HG02970 (cell line): ENCODE data around the gene GFRA1.

ENCODE experiments used
- ATAC-seq: cut with Tn5 transposase; IDR thresholded peaks from one replicate; pipeline ENCODE4 v1.9.1; 2021; ENCODE audit warnings: mild to moderate bottlenecking, moderate library complexity, moderate number of reproducible peaks; ENCODE audit not compliant: unreplicated experiment, low FRiP score

Gene GFRA1

GRCh38 chr10:116201670-116202430 lies 71.2 kb downstream of the GFRA1 start:
- ATAC-seq: no peak

GRCh38 chr10:116201011-116201410 lies 72.0 kb downstream of the GFRA1 start:
- ATAC-seq: no peak

GRCh38 chr10:116198676-116199035 lies 74.3 kb downstream of the GFRA1 start:
- ATAC-seq: no peak

GRCh38 chr10:116197946-116198675 lies 74.9 kb downstream of the GFRA1 start:
- no peak for ATAC-seq

- no peak for ATAC-seq
These were observed 77.4 kb downstream of the GFRA1 start for GRCh38 chr10:116195583-116195982.

- ATAC-seq: no peak
These were observed 78.0 kb downstream of the GFRA1 start for GRCh38 chr10:116195039-116195438.

- no peak for ATAC-seq
These were observed 78.9 kb downstream of the GFRA1 start for GRCh38 chr10:116194061-116194460.

GRCh38 chr10:116190883-116191282 lies 82.1 kb downstream of the GFRA1 start:
- ATAC-seq: no peak

- ATAC-seq: no peak
These were observed 86.7 kb downstream of the GFRA1 start for GRCh38 chr10:116186273-116186672.

GRCh38 chr10:116185199-116185867 lies 87.7 kb downstream of the GFRA1 start:
- ATAC-seq: no peak

- ATAC-seq: no peak
These were observed 88.6 kb downstream of the GFRA1 start for GRCh38 chr10:116184512-116184794.

GRCh38 chr10:116183733-116184511 lies 89.1 kb downstream of the GFRA1 start:
- ATAC-seq: no peak

GRCh38 chr10:116182426-116182825 lies 90.6 kb downstream of the GFRA1 start:
- no peak for ATAC-seq

- ATAC-seq: no peak
These were observed 94.9 kb downstream of the GFRA1 start for GRCh38 chr10:116178086-116178605.

- ATAC-seq: no peak
These were observed 97.8 kb downstream of the GFRA1 start for GRCh38 chr10:116175231-116175630.

GRCh38 chr10:116171505-116171904 lies 101.5 kb downstream of the GFRA1 start:
- ATAC-seq: no peak

- no peak for ATAC-seq
These were observed 102.2 kb downstream of the GFRA1 start for GRCh38 chr10:116170815-116171250.

- no peak for ATAC-seq
These were observed 103.1 kb downstream of the GFRA1 start for GRCh38 chr10:116169782-116170445.

- no peak for ATAC-seq
These were observed 104.3 kb downstream of the GFRA1 start for GRCh38 chr10:116168745-116169144.

GRCh38 chr10:116168329-116168728 lies 104.7 kb downstream of the GFRA1 start:
- ATAC-seq: no peak
